ENCODE measurements around the gene ACCSL.
A peak's percentile ranks its signal among the peaks of the same experiment; 100 is the strongest.

ACCSL gene

GRCh38 chr11:44090539-44090938, 42.8 kb downstream of the ACCSL start:
- no peaks in the 10 kb centered on the region for H3K36me3 ChIP-seq (ENCODE audit: control insufficient read depth in 2 of 2, insufficient read depth in 2 of 2, low read length in 2 of 2)
- no peaks in the 10 kb centered on the region for H3K27me3 ChIP-seq (ENCODE audit: control insufficient read depth in 2 of 2, insufficient read depth in 2 of 2, low read length in 2 of 2)
- H3K4me1 ChIP-seq (ENCODE audit: control insufficient read depth in 2 of 2, insufficient read depth in 2 of 2, low read length in 2 of 2) = peaks cover 3% of the 10 kb centered on the region in 2 donors
- no peaks in the 10 kb centered on the region for H3K9me3 ChIP-seq (ENCODE audit: control insufficient read depth in 2 of 2, low read length in 2 of 2)
- no peak overlapping the region for H3K9ac ChIP-seq (ENCODE audit: low read depth in 1 of 2, low read length in 2 of 2)
- no peak overlapping the region for H3K4me3 ChIP-seq (ENCODE audit: low read length in 2 of 2)
- no peak overlapping the region for H3K27ac ChIP-seq (ENCODE audit: low read depth in 2 of 2, low read length in 2 of 2)

DNA sequence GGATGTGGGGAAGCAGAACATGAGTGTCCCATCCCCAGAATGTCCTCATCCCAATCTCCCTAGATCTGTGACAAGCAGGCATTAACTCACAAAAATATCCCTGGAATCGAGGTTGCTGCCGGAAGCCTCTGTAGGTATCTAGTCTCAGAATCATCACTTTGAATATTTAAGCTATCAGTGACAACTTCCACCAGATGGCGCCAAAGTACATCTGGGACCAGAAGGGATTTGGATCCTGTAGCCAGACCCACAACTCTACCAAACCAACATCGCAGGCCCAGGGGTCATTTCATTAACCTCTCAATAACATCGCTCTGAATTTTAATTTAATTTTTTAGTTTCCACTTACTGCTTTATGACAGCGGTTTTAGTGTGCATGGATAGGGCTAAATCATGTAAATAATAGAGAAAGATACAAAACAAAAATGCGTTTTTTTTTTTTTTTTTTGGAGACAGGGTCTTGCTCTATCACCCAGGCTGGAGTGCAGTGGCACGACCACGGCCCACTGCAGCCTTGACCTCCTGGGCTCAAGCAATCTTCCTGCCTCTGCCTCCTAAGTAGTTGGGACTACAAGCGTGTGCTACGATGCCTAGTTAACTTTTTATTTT, 46.6 kb downstream of the ACCSL start:
- no peaks in the 10 kb centered on the region for H3K9me3 ChIP-seq (ENCODE audit: control insufficient read depth in 2 of 2, low read length in 2 of 2)
- H3K4me3 ChIP-seq (ENCODE audit: low read length in 2 of 2) = no peak overlapping the region
- H3K27me3 ChIP-seq (ENCODE audit: control insufficient read depth in 2 of 2, insufficient read depth in 2 of 2, low read length in 2 of 2) = no peaks in the 10 kb centered on the region
- no peak overlapping the region for H3K27ac ChIP-seq (ENCODE audit: low read depth in 2 of 2, low read length in 2 of 2)
- no peak overlapping the region for H3K9ac ChIP-seq (ENCODE audit: low read depth in 1 of 2, low read length in 2 of 2)
- peaks cover 7 to 8% of the 10 kb centered on the region in 2 donors for H3K4me1 ChIP-seq (ENCODE audit: control insufficient read depth in 2 of 2, insufficient read depth in 2 of 2, low read length in 2 of 2)
- H3K36me3 ChIP-seq (ENCODE audit: control insufficient read depth in 2 of 2, insufficient read depth in 2 of 2, low read length in 2 of 2) = no peaks in the 10 kb centered on the region

- peaks cover 7 to 8% of the 10 kb centered on the region in 2 donors for H3K4me1 ChIP-seq (ENCODE audit: control insufficient read depth in 2 of 2, insufficient read depth in 2 of 2, low read length in 2 of 2)
- no peaks in the 10 kb centered on the region for H3K27me3 ChIP-seq (ENCODE audit: control insufficient read depth in 2 of 2, insufficient read depth in 2 of 2, low read length in 2 of 2)
- no peaks in the 10 kb centered on the region for H3K9me3 ChIP-seq (ENCODE audit: control insufficient read depth in 2 of 2, low read length in 2 of 2)
- peak within 1 kb of the TSS; percentile 83 to 87 for H3K4me3 ChIP-seq (ENCODE audit: low read length in 2 of 2)
- peak within 1 kb of the TSS; percentile 63 to 90 for H3K9ac ChIP-seq (ENCODE audit: low read depth in 1 of 2, low read length in 2 of 2)
- peaks cover 0 to 2% of the 10 kb centered on the region in 2 donors for H3K36me3 ChIP-seq (ENCODE audit: control insufficient read depth in 2 of 2, insufficient read depth in 2 of 2, low read length in 2 of 2)
- peak within 1 kb of the TSS; percentile 74 to 81 for H3K27ac ChIP-seq (ENCODE audit: low read depth in 2 of 2, low read length in 2 of 2)
Measured at GRCh38 chr11:44095506-44096359, 48.0 kb downstream of the ACCSL start, which contains the start of gene EXT2. Gene EXT2 (plus strand): TSS chr11:44095678. CDS start chr11:44107713, 12,035 bp downstream.

DNA sequence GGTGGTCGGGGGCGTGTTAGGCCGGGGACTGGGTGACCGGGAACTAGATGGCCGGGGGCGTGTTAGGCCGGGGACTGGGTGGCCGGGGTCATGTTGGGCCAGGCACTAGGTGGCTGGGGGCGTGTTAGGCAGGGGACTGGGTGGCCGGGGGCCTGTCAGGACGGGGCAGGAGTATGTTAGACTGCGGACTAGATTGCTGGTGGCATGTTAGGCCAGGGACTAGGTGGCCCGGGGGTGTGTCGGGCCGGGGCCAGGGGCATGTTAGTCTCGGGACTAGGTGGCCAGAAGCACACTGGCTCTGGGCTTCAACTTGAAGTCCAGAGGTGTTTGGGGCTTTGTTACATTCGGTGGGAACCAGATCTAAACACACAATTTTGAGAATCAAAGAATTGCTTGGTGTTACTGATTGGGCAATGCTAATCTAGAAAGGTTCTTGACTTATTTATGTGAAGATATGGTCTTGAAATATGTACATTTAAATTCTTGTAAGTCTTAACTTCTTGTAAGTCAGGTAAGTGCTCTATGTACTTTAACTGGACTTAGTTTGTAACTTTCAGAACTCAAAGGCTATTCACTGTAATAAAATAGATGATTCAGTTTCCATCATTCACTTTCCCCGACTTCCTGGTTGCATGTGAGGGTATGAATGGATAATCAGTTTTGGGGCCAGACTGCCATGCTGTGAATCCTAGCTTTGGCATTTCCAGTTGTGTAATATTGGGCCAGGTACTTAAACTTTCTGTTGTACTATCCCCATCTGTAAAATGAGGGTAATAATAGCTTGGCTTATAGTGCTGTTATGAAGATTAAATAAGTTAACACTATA, 48.8 kb downstream of the ACCSL start:
- peak overlapping the region; percentile 74 to 81 for H3K27ac ChIP-seq (ENCODE audit: low read depth in 2 of 2, low read length in 2 of 2)

GRCh38 chr11:44097821-44098220, 50.0 kb downstream of the ACCSL start:
- Histone ChIP-seq H3K4me3 (ENCODE audit: low read length in 2 of 2) (no peak overlapping the region), H3K4me1 (ENCODE audit: control insufficient read depth in 2 of 2, insufficient read depth in 2 of 2, low read length in 2 of 2) (peaks cover 7 to 8% of the 10 kb centered on the region in 2 donors), H3K27ac (ENCODE audit: low read depth in 2 of 2, low read length in 2 of 2) (no peak overlapping the region), H3K9me3 (ENCODE audit: control insufficient read depth in 2 of 2, low read length in 2 of 2) (no peaks in the 10 kb centered on the region), H3K27me3 (ENCODE audit: control insufficient read depth in 2 of 2, insufficient read depth in 2 of 2, low read length in 2 of 2) (no peaks in the 10 kb centered on the region), H3K36me3 (ENCODE audit: control insufficient read depth in 2 of 2, insufficient read depth in 2 of 2, low read length in 2 of 2) (peaks cover 0 to 2% of the 10 kb centered on the region in 2 donors), H3K9ac (ENCODE audit: low read depth in 1 of 2, low read length in 2 of 2) (no peak overlapping the region)

More for the DNA sequence above, 48.8 kb downstream of the ACCSL start:
- H3K4me1 ChIP-seq (ENCODE audit: control insufficient read depth in 2 of 2, insufficient read depth in 2 of 2, low read length in 2 of 2) = peaks cover 7 to 8% of the 10 kb centered on the region in 2 donors
- no peaks in the 10 kb centered on the region for H3K9me3 ChIP-seq (ENCODE audit: control insufficient read depth in 2 of 2, low read length in 2 of 2)
- no peaks in the 10 kb centered on the region for H3K27me3 ChIP-seq (ENCODE audit: control insufficient read depth in 2 of 2, insufficient read depth in 2 of 2, low read length in 2 of 2)
- peak overlapping the region; percentile 83 to 87 for H3K4me3 ChIP-seq (ENCODE audit: low read length in 2 of 2)
- H3K9ac ChIP-seq (ENCODE audit: low read depth in 1 of 2, low read length in 2 of 2) = peak overlapping the region; percentile 63 to 90
- peaks cover 0 to 2% of the 10 kb centered on the region in 2 donors for H3K36me3 ChIP-seq (ENCODE audit: control insufficient read depth in 2 of 2, insufficient read depth in 2 of 2, low read length in 2 of 2)

DNA sequence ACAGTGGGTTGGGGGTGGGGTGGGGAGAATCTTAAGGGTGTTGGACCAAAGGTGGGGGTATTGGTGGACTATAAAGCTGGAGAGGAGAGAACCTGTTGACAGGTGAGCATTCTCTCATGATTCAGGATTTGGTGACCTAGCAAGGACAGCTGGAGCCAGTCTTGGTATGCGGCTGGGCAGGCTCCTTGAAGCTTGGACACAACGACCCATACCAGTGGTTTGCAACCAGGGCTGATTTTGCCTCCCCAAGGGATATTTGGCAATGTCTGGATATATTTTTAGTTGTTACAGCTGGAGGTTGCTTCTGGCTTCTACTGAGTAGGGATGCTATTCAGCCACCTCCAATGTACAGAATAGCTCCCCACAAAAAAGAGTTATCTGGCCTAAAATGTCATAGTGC, 53.3 kb downstream of the ACCSL start:
- H3K4me3 ChIP-seq (ENCODE audit: low read length in 2 of 2) = no peak overlapping the region
- no peak overlapping the region for H3K27ac ChIP-seq (ENCODE audit: low read depth in 2 of 2, low read length in 2 of 2)
- H3K9ac ChIP-seq (ENCODE audit: low read depth in 1 of 2, low read length in 2 of 2) = no peak overlapping the region
- no peaks in the 10 kb centered on the region for H3K9me3 ChIP-seq (ENCODE audit: control insufficient read depth in 2 of 2, low read length in 2 of 2)
- peaks cover 3 to 5% of the 10 kb centered on the region in 2 donors for H3K4me1 ChIP-seq (ENCODE audit: control insufficient read depth in 2 of 2, insufficient read depth in 2 of 2, low read length in 2 of 2)
- peaks cover 0 to 2% of the 10 kb centered on the region in 2 donors for H3K36me3 ChIP-seq (ENCODE audit: control insufficient read depth in 2 of 2, insufficient read depth in 2 of 2, low read length in 2 of 2)
- no peaks in the 10 kb centered on the region for H3K27me3 ChIP-seq (ENCODE audit: control insufficient read depth in 2 of 2, insufficient read depth in 2 of 2, low read length in 2 of 2)

- Histone ChIP-seq H3K9ac (ENCODE audit: low read depth in 1 of 2, low read length in 2 of 2) (no peak overlapping the region), H3K4me1 (ENCODE audit: control insufficient read depth in 2 of 2, insufficient read depth in 2 of 2, low read length in 2 of 2) (no peaks in the 10 kb centered on the region), H3K27ac (ENCODE audit: low read depth in 2 of 2, low read length in 2 of 2) (no peak overlapping the region), H3K36me3 (ENCODE audit: control insufficient read depth in 2 of 2, insufficient read depth in 2 of 2, low read length in 2 of 2) (peaks cover 18 to 24% of the 10 kb centered on the region in 2 donors), H3K4me3 (ENCODE audit: low read length in 2 of 2) (no peak overlapping the region), H3K9me3 (ENCODE audit: control insufficient read depth in 2 of 2, low read length in 2 of 2) (no peaks in the 10 kb centered on the region), H3K27me3 (ENCODE audit: control insufficient read depth in 2 of 2, insufficient read depth in 2 of 2, low read length in 2 of 2) (no peaks in the 10 kb centered on the region)
Measured at GRCh38 chr11:44104481-44105294, 56.9 kb downstream of the ACCSL start.

GRCh38 chr11:44108260-44108659, 60.5 kb downstream of the ACCSL start:
- H3K4me3 ChIP-seq (ENCODE audit: low read length in 2 of 2) = no peak overlapping the region
- H3K36me3 ChIP-seq (ENCODE audit: control insufficient read depth in 2 of 2, insufficient read depth in 2 of 2, low read length in 2 of 2) = peaks cover 18 to 36% of the 10 kb centered on the region in 2 donors

More at GRCh38 chr11:44108260-44108659, 60.5 kb downstream of the ACCSL start:
- H3K9me3 ChIP-seq (ENCODE audit: control insufficient read depth in 2 of 2, low read length in 2 of 2) = no peaks in the 10 kb centered on the region
- H3K4me1 ChIP-seq (ENCODE audit: control insufficient read depth in 2 of 2, insufficient read depth in 2 of 2, low read length in 2 of 2) = no peaks in the 10 kb centered on the region
- H3K9ac ChIP-seq (ENCODE audit: low read depth in 1 of 2, low read length in 2 of 2) = no peak overlapping the region
- H3K27me3 ChIP-seq (ENCODE audit: control insufficient read depth in 2 of 2, insufficient read depth in 2 of 2, low read length in 2 of 2) = no peaks in the 10 kb centered on the region
- no peak overlapping the region for H3K27ac ChIP-seq (ENCODE audit: low read depth in 2 of 2, low read length in 2 of 2)
